ENCODE measurements around the gene DLGAP1.
"Not testable (repeated sequence)": the region's sequence is repeated elsewhere in the genome, so short reads cannot be mapped to it uniquely, and the experiment has no call there.

The DLGAP1 gene

DNA sequence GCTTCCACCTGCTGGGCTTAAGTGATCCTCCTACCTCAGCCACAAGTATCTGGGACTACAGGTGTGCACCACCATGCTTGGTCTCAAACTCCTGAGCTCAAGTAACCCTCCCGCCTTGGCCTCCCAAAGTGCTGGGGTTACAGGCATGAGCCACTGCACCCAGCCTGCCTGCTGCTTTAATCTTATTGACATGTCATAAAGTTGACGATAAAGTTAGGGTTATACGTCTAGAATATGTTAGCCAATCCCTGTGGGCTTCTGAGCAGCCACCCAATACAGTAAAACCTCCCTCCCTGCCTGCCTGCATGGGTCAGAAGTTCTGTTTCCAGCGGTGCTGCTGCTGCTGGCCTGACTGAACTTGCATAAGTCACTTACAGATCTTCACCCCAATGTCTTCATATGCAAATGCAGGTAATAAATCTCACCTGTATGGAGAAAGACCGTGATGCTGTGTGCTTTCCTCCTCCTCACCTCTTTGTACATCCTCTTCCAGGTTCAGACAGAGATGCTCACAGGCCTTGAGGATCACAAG is 975.1 kb downstream of the DLGAP1 start:
- DNase-seq, result no peak

DNA sequence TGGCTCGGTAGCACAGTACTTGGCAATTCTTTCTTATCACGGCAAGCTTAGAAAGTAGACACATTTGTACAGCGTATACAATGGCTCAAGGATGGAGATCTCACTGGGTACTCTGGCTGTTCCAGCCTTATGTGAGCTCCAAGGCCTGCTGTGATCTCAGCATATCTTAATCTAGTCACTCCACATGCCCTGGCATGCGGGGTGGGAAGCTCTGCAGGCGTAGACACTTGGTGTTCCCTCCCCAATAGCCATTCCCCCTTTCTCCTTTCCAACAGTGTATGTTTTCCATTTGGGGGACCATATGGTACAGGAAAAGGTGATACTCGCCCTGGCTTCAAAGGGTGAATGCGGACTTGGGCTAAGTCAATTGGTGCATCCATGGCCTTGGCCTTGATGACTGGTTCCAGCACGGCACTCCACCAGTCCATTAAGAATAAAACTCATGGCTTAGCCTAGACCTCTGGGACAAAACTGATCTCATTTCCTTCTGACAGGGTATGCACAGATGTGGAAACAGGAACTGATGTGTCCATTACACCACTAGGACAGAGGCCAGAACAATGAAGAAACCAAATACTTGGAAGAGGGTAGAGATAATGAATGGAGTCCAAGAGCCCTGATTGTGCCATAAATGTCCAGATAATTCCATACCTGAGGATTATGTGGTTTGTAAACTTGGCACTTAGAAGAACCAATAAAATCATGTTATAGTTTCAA is 976.7 kb downstream of the DLGAP1 start:
- no peak for DNase-seq

DNA sequence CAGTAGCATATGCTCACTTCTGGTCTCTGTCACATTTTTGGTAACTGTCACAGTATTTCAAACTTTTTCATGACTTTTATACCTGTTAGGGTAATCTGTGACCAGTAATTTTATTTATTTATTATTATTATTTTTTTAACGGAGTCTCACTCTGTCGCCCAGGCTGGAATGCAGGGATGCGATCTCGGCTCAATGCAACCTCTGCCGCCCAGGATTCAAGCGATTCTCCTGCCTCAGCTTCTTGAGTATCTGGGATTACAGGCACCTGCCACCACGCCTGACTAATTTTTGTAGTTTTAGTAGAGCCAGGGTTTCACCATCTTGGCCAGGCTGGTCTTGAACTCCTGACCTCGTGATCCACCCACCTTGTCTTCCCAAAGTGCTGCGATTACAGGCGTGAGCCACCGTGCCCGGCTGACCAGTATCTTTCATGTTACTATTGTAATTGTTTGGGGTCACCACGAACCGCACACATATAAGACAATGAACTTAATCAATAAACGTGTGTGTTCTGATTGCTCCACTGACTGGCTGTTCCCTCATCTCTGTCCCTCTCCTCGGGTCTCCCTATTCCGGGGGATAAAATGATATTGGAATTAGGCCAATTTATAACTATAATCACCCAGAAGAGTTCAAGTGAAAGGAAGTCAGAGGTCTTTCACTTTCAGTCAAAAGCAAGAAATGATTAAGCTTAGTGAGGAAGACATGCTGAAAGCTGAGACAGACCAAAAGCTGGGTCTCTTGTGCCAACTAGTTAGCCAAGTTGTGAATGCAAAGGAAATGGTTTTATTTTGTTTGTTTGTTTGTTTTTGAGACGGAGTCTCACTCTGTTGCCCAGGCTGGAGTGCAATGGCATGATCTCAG is 982.2 kb downstream of the DLGAP1 start:
- peak; percentile 80 for DNase-seq

DNA sequence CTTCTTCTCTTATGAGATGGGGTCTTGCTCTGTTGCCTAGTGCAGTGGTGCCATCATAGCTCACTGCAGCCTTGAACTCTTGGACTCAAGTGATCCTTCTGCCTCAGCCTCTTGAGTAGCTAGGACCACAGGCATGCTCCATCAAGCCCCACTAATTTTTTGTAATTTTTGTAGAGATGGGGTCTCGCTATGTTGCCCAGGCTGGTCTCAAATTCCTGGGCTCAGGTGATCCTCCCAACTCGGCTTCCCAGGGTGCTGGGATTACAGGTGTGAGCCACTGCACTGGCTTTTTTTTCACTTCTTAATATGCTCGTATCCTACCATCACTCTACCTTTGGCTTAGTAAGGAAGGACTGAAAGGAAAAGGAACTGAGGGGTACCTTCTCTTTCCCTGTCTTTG is 983.0 kb downstream of the DLGAP1 start:
- DNase-seq, result not testable (repeated sequence)

DNA sequence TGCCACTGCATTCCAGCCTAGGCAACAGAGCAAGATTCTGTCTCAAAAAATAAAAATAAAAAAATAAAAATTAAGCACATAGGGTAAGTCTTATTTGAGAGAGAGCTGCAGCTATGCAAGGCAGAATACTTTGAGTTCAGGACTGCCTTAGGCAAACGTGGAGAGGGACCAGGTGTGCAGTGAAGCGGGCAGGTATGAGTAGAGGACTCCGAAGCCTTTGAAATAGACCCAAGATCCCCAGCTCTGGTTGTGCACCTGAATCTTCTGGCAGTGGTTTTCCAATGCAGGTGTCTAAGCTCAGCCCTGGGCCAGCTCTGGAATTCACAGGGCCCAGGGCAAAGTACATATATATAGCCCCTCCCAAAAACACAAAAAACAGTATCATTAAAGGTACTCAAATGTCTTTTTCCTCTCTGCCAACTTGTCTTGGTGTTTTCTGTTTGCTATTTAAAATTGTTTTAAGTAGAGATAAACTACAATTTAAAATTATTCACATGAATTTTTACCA is 983.9 kb downstream of the DLGAP1 start:
- no peak for DNase-seq

DNA sequence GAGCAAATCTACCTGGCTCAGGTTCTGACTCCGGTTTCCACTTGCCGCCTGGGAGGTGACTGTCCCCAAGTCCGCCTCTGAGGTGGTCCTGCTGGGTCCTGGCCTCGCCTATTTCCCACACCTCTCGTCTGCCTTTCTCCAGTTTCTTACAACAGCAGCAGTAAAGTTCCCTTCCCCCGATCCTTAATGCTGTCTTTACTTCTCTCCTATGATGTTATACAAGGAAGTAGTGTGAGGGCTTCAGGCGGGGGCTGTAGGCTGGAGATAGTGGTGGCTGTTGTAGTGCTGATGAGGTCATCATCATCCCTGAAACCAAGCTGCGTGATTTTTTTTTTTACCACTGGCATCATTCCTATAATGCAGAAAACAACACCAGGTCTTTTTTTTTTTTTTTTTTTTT is 986.3 kb downstream of the DLGAP1 start:
- DNase-seq, result no peak

DNA sequence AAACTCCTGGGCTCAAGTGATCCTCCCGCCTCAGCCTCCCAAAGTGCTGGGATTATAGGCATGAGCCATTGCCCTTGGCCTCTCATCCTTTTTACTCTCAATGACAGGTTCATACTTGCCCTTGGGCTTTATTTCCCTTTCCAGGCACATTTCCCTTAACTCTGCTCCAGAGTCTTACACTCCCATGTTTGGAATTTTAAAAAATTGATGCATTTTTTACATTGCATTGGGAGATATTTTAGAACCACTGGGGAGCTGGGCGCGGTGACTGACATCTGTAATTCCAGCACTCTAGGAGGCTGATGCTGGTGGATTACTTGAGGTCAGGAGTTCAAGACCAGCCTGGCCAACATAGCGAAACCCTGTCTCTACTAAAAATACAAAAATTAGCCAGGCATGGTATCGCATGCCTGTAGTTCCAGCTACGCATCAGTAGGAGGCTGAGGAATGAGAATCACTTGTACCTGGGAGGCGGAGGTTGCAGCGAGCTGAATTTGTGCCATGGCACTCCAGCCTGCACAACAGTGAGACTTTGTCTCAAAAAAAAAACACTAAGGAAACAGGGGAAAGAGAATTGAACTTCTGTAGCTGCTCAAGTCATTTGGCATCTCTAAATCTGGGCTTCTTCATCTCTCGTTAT is 986.9 kb downstream of the DLGAP1 start:
- no peak for DNase-seq

DNA sequence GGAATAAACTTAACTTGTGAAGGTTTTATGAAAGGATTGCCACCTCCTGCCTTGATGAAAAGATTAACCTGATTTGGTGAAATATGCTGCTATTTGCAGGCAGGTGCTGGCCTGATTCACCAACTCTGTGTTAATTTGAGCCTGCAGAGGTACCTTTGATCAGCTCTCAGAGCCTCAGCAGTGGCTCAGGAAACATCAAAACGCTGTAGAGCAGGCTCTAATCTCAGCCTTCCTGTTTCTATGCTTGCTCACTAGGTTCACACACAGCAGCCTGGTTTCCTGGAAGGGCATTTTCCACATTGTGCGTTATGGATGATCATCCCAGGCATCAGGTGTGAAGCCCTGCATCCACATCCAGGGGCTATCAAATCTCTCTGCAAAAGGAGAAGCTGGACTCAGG is 988.2 kb downstream of the DLGAP1 start:
- no peak for DNase-seq

DNA sequence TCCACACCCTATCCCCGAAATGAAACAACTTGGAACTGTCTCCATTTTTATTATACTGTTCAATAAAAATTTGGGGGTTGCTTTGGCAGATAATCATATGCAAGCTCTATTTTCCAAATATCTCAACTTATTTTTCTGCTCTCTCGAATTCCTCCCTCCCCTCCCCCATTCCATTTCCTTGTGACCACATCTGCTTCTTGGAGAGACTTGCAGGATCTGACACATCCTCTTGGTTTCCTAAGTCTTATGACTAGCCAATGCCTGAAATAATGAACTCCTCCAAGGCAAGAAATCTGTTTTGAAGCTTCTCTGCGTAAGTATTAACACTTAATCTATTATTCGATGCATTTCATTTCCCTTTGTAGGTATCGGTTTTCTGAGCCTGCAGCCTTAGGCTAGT is 989.1 kb downstream of the DLGAP1 start:
- DNase-seq, result no peak

DNA sequence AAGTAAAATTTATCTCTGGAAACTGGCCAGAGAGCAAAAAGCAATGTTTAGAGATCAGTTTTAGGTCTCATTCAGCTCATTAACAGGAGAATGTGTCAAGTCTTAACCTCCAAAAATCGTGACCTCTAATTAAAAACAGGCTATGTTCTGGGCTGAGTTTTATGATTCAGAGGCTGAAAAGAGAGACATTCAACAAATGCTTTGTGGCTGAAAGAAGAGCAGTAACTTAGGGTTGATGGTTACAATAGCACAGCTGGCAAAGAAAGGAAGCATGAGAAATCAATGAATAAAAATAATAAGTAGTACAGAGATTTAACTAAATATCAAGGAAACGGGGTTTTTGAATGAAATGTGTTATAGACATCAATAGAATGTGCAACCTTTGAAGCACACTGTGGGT is 992.1 kb downstream of the DLGAP1 start:
- DNase-seq, result no peak

DNA sequence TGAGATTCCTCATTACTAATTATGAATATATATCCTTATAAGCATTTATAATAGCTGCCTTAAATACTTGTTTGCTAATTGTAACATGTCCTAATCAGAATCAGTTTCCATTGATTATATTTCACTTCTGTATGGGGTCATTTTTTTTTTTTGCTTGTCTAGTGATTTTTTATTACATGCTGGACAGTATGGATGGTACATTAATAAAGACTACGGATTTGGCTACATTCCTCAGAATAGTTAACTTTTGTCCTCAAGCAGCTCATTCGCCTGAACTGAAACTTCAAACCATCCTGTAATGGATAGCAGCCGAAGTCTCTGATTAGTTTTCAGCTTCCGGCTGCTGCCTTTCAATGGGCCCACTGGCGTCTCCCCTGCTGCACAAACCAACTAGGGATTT is 993.4 kb downstream of the DLGAP1 start:
- no peak for DNase-seq

DNA sequence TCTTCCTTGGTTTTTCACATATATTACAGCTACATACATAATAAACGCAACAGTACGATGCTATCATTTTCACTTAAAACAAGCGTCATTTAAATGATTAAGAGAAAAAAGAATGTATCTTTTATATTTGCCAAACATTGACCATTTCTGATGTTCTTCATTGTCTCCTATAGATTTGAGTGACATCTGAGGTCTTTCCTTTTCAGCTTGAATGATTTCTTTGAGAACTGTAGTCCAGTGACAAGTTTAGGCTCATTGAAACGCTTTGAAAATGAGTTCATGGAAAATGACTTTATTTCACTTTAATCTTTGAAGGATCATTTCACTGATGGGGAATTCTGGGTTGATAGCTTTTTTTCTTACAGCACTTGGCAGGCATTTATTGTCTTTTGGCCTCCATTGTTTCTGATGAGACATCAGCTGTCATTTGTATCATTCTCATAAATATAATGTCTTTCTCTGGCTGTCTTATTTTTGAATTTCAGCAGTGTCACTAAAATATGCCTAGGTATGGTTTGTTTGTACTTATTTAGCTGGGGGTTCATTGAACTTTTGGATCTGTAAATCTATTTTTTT is 994.2 kb downstream of the DLGAP1 start:
- no peak for DNase-seq

DNA sequence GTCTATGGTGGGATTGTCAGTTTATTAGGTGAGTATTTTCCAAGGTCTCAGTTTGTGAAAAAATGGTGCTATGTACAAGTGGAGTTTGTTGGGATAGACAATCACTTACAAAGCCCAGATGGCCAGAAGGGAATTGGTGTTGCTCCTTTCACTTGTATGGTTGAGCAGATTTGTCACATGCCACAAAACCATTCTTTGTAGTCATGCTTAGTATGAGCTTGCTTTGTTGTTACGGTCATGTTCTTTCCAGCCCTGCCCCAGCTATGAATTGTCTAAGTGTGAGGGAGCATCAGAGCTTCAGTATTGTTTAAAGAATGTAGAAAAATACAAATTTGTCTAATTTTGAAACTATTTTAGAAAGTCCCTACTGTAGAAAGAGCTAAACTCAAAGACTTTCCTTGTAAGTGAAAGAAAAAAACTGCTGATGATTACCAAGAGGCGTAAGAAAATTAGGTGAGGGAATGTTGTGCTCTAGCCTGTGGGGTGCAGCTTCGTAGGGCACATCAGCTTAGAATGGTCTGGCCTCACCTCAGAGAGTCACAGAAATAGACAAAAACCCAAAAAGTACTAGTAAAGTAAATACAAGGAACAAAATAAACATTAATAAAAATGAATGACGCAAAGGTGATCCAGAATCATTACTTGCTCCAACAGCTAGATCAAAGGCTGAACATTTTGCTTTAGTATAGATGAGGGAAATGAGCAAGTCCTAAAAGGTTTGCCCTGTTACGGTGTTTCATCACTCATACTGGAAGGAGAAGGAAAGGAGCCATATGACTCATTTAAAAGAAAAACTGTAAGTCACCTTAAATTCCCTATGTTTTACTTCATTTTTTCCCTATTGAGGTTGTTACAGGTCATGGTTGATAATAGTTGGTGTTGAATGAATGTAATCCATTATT is 995.9 kb downstream of the DLGAP1 start:
- DNase-seq, result peak; percentile 55

DNA sequence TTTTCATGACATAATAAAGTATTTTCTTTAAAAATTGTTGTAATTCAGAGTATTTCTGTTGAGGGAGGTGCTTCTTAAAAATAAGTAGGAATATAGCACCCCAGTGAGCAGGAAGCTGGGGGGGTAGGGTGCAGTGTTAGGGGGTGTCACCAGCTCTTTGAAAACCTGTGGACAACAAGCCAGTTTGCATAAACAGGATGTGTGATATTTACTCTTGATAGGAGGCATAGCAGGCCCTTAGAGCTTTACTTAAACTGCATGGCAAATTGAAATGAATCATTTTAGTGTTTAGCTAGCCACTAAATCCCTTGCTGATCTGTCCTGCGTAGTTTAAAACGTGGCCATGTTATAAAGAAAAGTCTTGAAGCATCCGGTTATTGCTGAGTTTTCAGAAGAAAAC is 996.7 kb downstream of the DLGAP1 start:
- peak; percentile 16 for DNase-seq

DNA sequence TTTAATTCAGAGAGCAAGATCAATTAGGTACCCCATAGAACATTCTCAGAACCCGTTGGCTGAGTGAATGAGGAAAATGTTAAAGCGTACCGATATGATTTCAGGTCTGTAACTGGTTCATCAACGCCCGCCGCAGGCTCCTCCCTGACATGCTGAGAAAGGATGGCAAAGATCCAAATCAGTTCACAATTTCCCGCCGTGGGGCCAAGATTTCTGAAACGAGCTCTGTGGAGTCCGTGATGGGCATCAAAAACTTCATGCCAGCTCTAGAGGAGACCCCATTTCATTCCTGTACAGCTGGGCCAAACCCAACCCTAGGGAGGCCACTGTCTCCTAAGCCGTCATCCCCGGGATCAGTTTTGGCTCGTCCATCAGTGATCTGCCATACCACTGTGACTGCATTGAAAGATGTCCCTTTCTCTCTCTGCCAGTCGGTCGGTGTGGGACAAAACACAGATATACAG is 997.8 kb downstream of the DLGAP1 start:
- no peak for DNase-seq

DNA sequence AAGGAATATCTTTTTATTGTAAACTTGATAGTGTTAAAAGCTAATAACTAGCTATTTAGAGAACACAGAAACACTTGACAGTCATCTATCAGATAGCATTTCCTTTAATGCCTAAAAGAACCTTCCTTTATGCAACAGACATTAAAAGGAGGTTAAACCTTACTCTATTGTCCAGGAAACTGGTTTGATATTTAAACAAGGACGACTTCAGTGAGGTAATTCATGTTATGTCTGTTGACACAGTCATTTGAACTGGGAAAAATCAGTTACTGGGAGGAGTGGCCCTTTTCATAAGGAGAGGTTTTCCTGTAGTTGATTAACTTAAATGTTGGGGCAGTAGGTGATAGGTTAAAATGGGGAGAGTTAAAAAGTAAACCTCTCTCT is 998.4 kb downstream of the DLGAP1 start:
- DNase-seq, result no peak

DNA sequence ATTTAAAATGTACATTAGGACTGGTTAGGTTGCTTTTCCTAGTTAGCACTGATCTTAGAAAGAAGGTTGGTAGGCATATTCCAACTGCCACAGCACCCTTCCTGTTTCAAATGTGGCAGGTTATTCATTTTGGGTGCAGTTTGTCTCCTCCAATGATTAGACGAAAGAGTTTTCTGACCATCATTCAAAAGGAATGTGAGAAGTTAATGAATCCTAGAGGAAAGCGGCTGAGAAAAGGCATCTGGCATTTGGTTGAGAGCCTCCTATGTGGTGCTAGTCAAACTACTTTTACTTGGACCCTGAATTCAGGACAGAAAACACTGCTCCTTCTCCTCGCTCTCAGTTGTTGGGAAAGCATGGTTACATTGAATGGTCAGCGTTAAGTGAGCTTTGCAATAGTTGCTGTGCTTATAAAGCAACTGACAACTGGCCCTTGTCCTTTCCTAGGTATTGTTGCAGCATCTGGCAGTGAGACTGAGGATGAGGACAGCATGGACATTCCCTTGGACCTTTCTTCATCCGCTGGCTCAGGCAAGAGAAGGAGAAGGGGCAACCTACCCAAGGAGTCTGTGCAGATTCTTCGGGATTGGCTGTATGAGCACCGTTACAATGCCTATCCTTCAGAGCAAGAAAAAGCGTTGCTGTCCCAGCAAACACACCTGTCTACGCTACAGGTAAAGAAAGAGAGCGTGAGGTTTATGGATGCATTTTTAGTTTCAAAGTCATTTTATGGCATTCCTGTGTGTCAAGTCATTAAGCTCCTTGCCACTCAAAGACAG is 999.0 kb downstream of the DLGAP1 start:
- DNase-seq, result no peak

DNA sequence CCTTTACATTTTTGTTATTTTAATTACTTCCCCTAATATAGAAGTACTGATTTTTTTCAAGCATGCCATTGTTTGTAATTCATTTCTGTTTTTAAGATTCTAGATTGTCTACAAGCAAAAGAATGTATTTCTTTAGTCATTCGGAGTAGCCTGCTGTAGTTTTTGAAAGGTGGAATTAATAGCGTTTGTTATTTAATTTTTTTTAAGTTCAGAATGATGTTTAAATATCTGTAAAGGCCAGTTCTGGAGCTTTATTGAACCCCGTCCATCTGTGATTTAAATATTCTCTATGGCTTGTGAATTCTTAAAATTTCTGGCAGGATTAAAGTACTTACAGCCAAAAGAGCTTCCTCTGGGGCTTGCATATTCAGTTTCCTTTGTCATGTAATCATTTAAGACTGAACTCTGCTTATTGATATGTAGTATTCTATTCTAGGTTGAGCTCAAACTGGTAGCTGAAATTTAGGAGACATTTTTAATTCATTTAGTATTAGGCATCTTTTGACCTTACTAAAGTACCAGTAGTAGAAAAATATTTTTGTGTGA is 999.9 kb downstream of the DLGAP1 start:
- no peak for DNase-seq

DNA sequence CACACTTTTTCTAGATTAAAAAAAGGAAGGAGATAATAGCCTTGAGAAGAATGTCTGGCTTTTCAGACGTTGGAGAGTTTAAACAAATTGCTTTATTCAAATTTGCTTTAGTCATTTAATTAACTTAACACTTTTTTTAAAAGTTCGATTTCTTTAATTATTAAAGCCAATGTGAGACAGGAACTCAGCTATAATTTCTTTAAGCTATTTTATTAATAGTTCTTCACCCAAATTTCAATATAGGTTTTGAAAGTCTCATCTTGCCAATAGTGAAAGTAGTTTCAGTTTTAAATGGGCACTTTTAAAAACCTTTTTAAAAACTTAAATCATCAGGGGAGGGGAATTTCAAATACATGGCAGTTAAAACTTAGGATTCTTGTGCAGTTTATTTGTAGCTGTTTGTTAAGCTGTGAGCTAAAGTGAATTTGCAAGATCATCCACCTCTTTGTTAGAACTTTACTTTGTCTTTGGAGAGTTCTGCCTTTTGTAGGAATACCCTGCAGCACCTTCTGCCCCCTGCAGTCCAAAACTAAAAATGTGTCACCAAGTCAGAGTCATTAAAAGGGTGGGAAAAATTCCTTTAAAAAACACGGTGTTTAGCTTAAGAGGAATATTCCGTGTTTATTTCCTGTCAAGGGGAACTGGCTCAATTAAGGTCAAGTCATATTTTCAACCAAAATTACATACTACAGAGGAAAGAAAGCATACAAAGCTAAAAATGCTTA is 1000.6 kb downstream of the DLGAP1 start:
- DNase-seq, result peak; percentile 56
